NB4 (cell line): ENCODE data around the gene IMPDH1.

Source experiments
- DNase-seq: peaks from one replicate; pipeline ENCODE4 v3.0.0; 2010; ENCODE audit warnings: low read depth
- H3K4me3 ChIP-seq: one replicate; pipeline ENCODE4 v1.5.1; 2011; ENCODE audit warnings: mild to moderate bottlenecking, low read depth, low read length, moderate library complexity
- CTCF ChIP-seq: IDR thresholded peaks from one replicate; pipeline ENCODE4 v1.5.1; 2012; ENCODE audit warnings: low read depth, low read length
- MAX ChIP-seq: IDR thresholded peaks from 2 replicates; pipeline ENCODE4 v1.6.1; 2011; ENCODE audit warnings: low read depth, low read length
- MYC ChIP-seq: IDR thresholded peaks from 2 replicates; pipeline ENCODE4 v1.6.1; 2011; ENCODE audit warnings: low read depth, low read length
- POLR2A ChIP-seq: IDR thresholded peaks from 2 replicates; pipeline ENCODE4 v1.6.1; 2011; ENCODE audit warnings: mild to moderate bottlenecking; ENCODE audit not compliant: insufficient read length; ENCODE audit errors: extremely low read depth

IMPDH1 gene

GRCh38 chr7:128389618-128390329, 20.0 kb downstream of the IMPDH1 start:
- no peak for DNase-seq
- no peak overlapping the region for H3K4me3 ChIP-seq
- TF ChIP-seq CTCF (no peak), MYC (no peak), POLR2A (no peak), MAX (no peak)

GRCh38 chr7:128389085-128389617, 20.6 kb downstream of the IMPDH1 start:
- DNase-seq, result no peak
- TF ChIP-seq CTCF (no peak), POLR2A (no peak), MAX (no peak), MYC (no peak)
- H3K4me3 ChIP-seq, result no peak overlapping the region

- no peak for DNase-seq
- no peak overlapping the region for H3K4me3 ChIP-seq
- TF ChIP-seq POLR2A (no peak), CTCF (no peak), MAX (no peak), MYC (no peak)
These were observed 21.7 kb downstream of the IMPDH1 start for GRCh38 chr7:128388145-128388485.

GRCh38 chr7:128387216-128388144, 22.3 kb downstream of the IMPDH1 start:
- TF ChIP-seq POLR2A, result no peak
- peak; percentile 95 for TF ChIP-seq CTCF
- no peak overlapping the region for H3K4me3 ChIP-seq
- DNase-seq, result peak; percentile 86

GRCh38 chr7:128385988-128386925, 23.5 kb downstream of the IMPDH1 start:
- peak; percentile 72 for DNase-seq
- H3K4me3 ChIP-seq, result no peak overlapping the region
- no peak for TF ChIP-seq MYC
- no peak for TF ChIP-seq POLR2A
- TF ChIP-seq CTCF, result no peak
- TF ChIP-seq MAX, result no peak
